Endodermal cell (in vitro differentiated cells): Measurements from ENCODE around the gene TOMM40. TPM values are rescaled to one million over a fixed set of nuclear protein-coding genes. Genes with fewer than 3 reads are reported as not detected.

ENCODE experiments used
- DNase-seq: peaks from one replicate; pipeline ENCODE4 v3.0.0-alpha.2; 2017
- H3K27ac ChIP-seq: 2 replicates; pipeline ENCODE4 v1.5.1; 2013; ENCODE audit warnings: mild to moderate bottlenecking, low read depth, low read length, moderate library complexity
- H3K27me3 ChIP-seq: 2 replicates; pipeline ENCODE4 v1.6.1; 2013; ENCODE audit warnings: mild to moderate bottlenecking, low read length, moderate library complexity; ENCODE audit not compliant: insufficient read depth, control insufficient read depth, poor library complexity, severe bottlenecking
- H3K36me3 ChIP-seq: 2 replicates; pipeline ENCODE4 v1.7.0; 2013; ENCODE audit warnings: mild to moderate bottlenecking, low read length, moderate library complexity; ENCODE audit not compliant: control insufficient read depth, insufficient read depth
- H3K4me1 ChIP-seq: one replicate; pipeline ENCODE4 v1.7.0; 2013; ENCODE audit warnings: low read length; ENCODE audit not compliant: control insufficient read depth, insufficient read depth
- H3K4me3 ChIP-seq: 2 replicates; pipeline ENCODE4 v1.5.1; 2013; ENCODE audit warnings: mild to moderate bottlenecking, low read length, moderate library complexity
- H3K9ac ChIP-seq: 2 replicates; pipeline ENCODE4 v1.6.1; 2013; ENCODE audit warnings: mild to moderate bottlenecking, low read length, moderate library complexity; ENCODE audit not compliant: poor library complexity, severe bottlenecking; ENCODE audit errors: extremely low read depth
- H3K9me3 ChIP-seq: 2 replicates; pipeline ENCODE4 v1.6.1; 2013; ENCODE audit warnings: mild to moderate bottlenecking, low read length, moderate library complexity; ENCODE audit not compliant: control insufficient read depth
- H3K27ac Mint-ChIP-seq: 2 replicates; pipeline ENCODE4 v1.8.0; 2020; ENCODE audit warnings: mixed read lengths
- H3K27me3 Mint-ChIP-seq: 2 replicates; pipeline ENCODE4 v1.8.0; 2021; ENCODE audit warnings: mild to moderate bottlenecking, mixed read lengths; ENCODE audit not compliant: insufficient read depth
- H3K36me3 Mint-ChIP-seq: 2 replicates; pipeline ENCODE4 v1.8.0; 2020; ENCODE audit warnings: low read depth, mixed read lengths
- H3K4me1 Mint-ChIP-seq: 2 replicates; pipeline ENCODE4 v1.8.0; 2020; ENCODE audit warnings: mixed read lengths
- H3K4me3 Mint-ChIP-seq: 2 replicates; pipeline ENCODE4 v1.8.0; 2020; ENCODE audit warnings: mild to moderate bottlenecking, moderate library complexity, mixed read lengths
- H3K9me3 Mint-ChIP-seq: 2 replicates; pipeline ENCODE4 v1.8.0; 2020; ENCODE audit warnings: mild to moderate bottlenecking, mixed read lengths
- CTCF ChIP-seq: fragments of 200-600 bp; sonication (generic); conservative IDR thresholded peaks from 2 replicates; pipeline ENCODE4 v1.5.0; 2021; ENCODE audit warnings: antibody characterized with exemption, mild to moderate bottlenecking
- WGBS, 2 experiments: methylation state at CpG; one replicate each; pipeline versions ENCODE4 v1.1.5 to v1.1.7; 2013; ENCODE audit warnings: missing lambda C conversion rate in 2 of 2, mixed read lengths in 1 of 2; ENCODE audit not compliant: insufficient coverage in 1 of 2, insufficient read length in 1 of 2; 5-methylcytosine and 5-hydroxymethylcytosine counted together
- total RNA-seq, 2 donors: library from RNA; stranded (reverse); fragmentation: NEBNext Ultra II Directional in 1 of 2; extraction: Animal tissue kit (Norgen Biotek cat#: 25700) in 1 of 2; gene quantifications; 2 replicates in 1 of 2; 3 replicates in 1 of 2; pipeline ENCODE4 v1.2.1, GENCODE V29; 2021

Gene TOMM40
- total RNA-seq, 2 donors from 2014 or later: 88.1 to 93.8 TPM

- DNase-seq: peak; percentile 82
- no peaks in the 10 kb centered on the region for H3K9me3 ChIP-seq
- peak overlapping the region; percentile 83 for H3K27ac ChIP-seq
- peaks cover 35% of the 10 kb centered on the region for H3K36me3 ChIP-seq
- no peaks in the 10 kb centered on the region for H3K27me3 ChIP-seq
- Mint-ChIP-seq H3K4me3 (peak overlapping the region; percentile 99), H3K27me3 (no peaks in the 10 kb centered on the region), H3K36me3 (peaks cover 25% of the 10 kb centered on the region), H3K27ac (peak overlapping the region; percentile 100), H3K9me3 (no peaks in the 10 kb centered on the region), H3K4me1 (peaks cover 28% of the 10 kb centered on the region)
- H3K4me3 ChIP-seq: peak overlapping the region; percentile 100
- H3K9ac ChIP-seq: peak overlapping the region; percentile 100
- whole genome bisulfite sequencing, 2 experiments: 0% methylated on average over 14 to 19 of the region's 19 CpGs
- no peak for TF ChIP-seq CTCF
- H3K4me1 ChIP-seq: peaks cover 7% of the 10 kb centered on the region
Observed at GRCh38 chr19:44848036-44848811, 42.8 kb upstream of the TOMM40 start.

DNA sequence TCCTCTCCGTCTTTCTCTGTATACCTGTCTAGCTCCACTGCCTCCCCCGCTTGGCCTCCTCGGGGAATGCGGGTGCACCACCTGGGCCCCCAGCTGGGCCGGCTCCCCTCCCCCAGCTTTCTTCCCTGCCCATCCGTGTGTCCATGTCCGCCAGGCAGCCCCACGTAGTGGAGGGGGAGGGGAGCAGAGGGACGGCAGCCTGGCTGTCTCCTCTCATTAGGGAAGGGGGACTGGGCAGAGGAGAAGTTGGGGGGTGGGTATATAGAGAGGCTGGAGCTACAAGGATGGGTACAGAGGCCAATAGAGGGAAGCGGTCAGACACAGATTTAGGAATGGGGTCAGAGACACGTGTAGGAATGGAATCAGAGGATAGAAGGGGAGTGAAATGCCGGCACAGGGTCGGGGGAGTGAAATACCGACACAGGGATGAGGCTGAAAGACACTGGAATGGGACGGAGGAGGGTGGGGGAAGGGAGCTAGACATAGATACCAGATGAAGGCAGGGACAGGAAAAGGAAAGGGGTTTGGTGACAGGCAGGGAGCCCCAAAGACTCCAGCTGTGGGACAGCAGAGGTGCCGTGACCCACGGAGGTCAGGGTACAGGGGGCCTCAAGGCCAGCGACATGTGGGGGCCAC lies 42.1 kb upstream of the TOMM40 start:
- H3K9me3 Mint-ChIP-seq: no peaks in the 10 kb centered on the region
- TF ChIP-seq CTCF: no peak
- Histone ChIP-seq H3K9me3 (no peaks in the 10 kb centered on the region), H3K4me1 (peaks cover 7% of the 10 kb centered on the region), H3K4me3 (peak overlapping the region; percentile 100), H3K27ac (peak overlapping the region; percentile 83), H3K9ac (peak overlapping the region; percentile 100), H3K36me3 (peaks cover 39% of the 10 kb centered on the region), H3K27me3 (no peaks in the 10 kb centered on the region)
- H3K4me3 Mint-ChIP-seq: peak overlapping the region; percentile 99
- H3K27me3 Mint-ChIP-seq: no peaks in the 10 kb centered on the region
- 12 to 13% methylated on average over 8 to 18 of the region's 18 CpGs for WGBS, 2 experiments
- peaks cover 28% of the 10 kb centered on the region for H3K4me1 Mint-ChIP-seq
- H3K36me3 Mint-ChIP-seq: peaks cover 30% of the 10 kb centered on the region
- peak overlapping the region; percentile 100 for H3K27ac Mint-ChIP-seq
- DNase-seq: peak; percentile 80

GRCh38 chr19:44850641-44851109 lies 40.4 kb upstream of the TOMM40 start:
- DNase-seq: no peak
- peak overlapping the region; percentile 69 for H3K27ac Mint-ChIP-seq
- no peaks in the 10 kb centered on the region for H3K9me3 Mint-ChIP-seq
- Histone ChIP-seq H3K36me3 (peaks cover 48% of the 10 kb centered on the region), H3K4me3 (no peak overlapping the region), H3K9ac (no peak overlapping the region), H3K9me3 (no peaks in the 10 kb centered on the region), H3K27me3 (no peaks in the 10 kb centered on the region), H3K4me1 (peaks cover 7% of the 10 kb centered on the region), H3K27ac (no peak overlapping the region)
- H3K27me3 Mint-ChIP-seq: no peaks in the 10 kb centered on the region
- 90% methylated on average over 2 to 8 of the region's 8 CpGs for WGBS, 2 experiments
- peaks cover 28% of the 10 kb centered on the region for H3K4me1 Mint-ChIP-seq
- H3K4me3 Mint-ChIP-seq: peak overlapping the region; percentile 99
- no peak for TF ChIP-seq CTCF
- peaks cover 40% of the 10 kb centered on the region for H3K36me3 Mint-ChIP-seq
